GM06990 (cell line): ENCODE results near the gene PTPN14.
"Not testable (repeated sequence)": the region's sequence is repeated elsewhere in the genome, so short reads cannot be mapped to it uniquely, and the experiment has no call there.

Source experiments
- DNase-seq: peaks from one replicate; pipeline ENCODE4 v3.0.0-alpha.2; 2011; ENCODE audit not compliant: insufficient read length; ENCODE audit errors: extremely low read depth
- H3K27me3 ChIP-seq: replicated peaks from 2 replicates; pipeline ENCODE4 v1.6.0; 2011; ENCODE audit warnings: low read length; ENCODE audit not compliant: control insufficient read depth, insufficient read depth
- H3K36me3 ChIP-seq: 2 replicates; pipeline ENCODE4 v1.5.1; 2011; ENCODE audit warnings: low read length; ENCODE audit not compliant: control insufficient read depth, insufficient read depth
- H3K4me3 ChIP-seq: replicated peaks from 2 replicates; pipeline ENCODE4 v1.5.1; 2011; ENCODE audit warnings: low read depth, mild to moderate bottlenecking, control low read depth, low read length
- CTCF ChIP-seq: IDR thresholded peaks from 2 replicates; pipeline ENCODE4 v1.5.1; 2011; ENCODE audit warnings: low read length, control low read depth, mild to moderate bottlenecking, inconsistent platforms; ENCODE audit not compliant: insufficient read depth, poor library complexity, severe bottlenecking

Gene PTPN14

GRCh38 chr1:214493126-214493796, 58.1 kb downstream of the PTPN14 start:
- Histone ChIP-seq H3K27me3 (no peaks in the 10 kb centered on the region), H3K4me3 (no peak overlapping the region), H3K36me3 (no peaks in the 10 kb centered on the region)
- no peak for TF ChIP-seq CTCF
- no peak for DNase-seq

GRCh38 chr1:214492401-214493075, 58.9 kb downstream of the PTPN14 start:
- DNase-seq = no peak
- H3K27me3 ChIP-seq = peaks cover 2% of the 10 kb centered on the region; the same call in 1 of the 2 replicates
- H3K4me3 ChIP-seq = no peak overlapping the region
- TF ChIP-seq CTCF = no peak
- H3K36me3 ChIP-seq = no peaks in the 10 kb centered on the region

GRCh38 chr1:214491468-214492146, 59.8 kb downstream of the PTPN14 start:
- TF ChIP-seq CTCF = no peak
- Histone ChIP-seq H3K36me3 (no peaks in the 10 kb centered on the region), H3K27me3 (peaks cover 2% of the 10 kb centered on the region; the same call in 1 of the 2 replicates), H3K4me3 (no peak overlapping the region)
- DNase-seq = no peak

GRCh38 chr1:214485151-214485550, 66.3 kb downstream of the PTPN14 start:
- H3K27me3 ChIP-seq = peaks cover 2% of the 10 kb centered on the region; the same call in 1 of the 2 replicates
- DNase-seq = no peak
- no peak overlapping the region for H3K4me3 ChIP-seq
- H3K36me3 ChIP-seq = no peaks in the 10 kb centered on the region
- TF ChIP-seq CTCF = no peak

- H3K4me3 ChIP-seq, H3K27me3 ChIP-seq, H3K36me3 ChIP-seq, DNase-seq: not testable (repeated sequence)
Measured at GRCh38 chr1:214483180-214483579, 68.2 kb downstream of the PTPN14 start.

- not testable (repeated sequence) for H3K27me3 ChIP-seq, DNase-seq, H3K36me3 ChIP-seq, H3K4me3 ChIP-seq
Measured at GRCh38 chr1:214481983-214482634, 69.3 kb downstream of the PTPN14 start.
